ENCODE data around the gene NCF4. TPM values are rescaled to one million over a fixed set of nuclear protein-coding genes. Genes with fewer than 3 reads are reported as not detected.
A peak's percentile ranks its signal among the peaks of the same experiment; 100 is the strongest.

Gene NCF4
- total RNA-seq, 2 donors from 2014 or later, result 8.5 to 15.8 TPM

DNA sequence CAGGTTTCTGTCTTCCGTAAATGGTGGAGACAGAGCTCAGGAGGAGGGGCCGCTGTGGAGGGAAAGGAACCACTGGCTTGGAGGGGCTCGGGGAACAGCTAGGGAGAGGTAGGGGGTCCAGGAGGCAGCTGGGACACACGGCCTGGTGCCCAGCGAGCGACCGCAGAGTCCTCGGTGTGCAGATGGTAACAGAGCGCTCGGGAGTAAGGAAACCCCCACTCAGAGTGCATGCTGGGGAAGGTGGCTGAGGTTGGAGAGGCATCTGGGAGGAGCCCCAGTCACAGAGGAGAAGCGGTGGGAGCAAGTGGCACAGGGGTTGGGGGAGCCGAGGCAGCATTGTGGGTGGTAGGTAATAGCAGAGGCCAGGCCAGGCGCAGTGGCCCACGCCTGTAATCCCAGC, 10.8 kb upstream of the NCF4 start:
- no peak for DNase-seq
- H3K9me3 Mint-ChIP-seq, result peaks cover 1 to 3% of the 10 kb centered on the region in 2 donors
- peaks cover 7% of the 10 kb centered on the region for H3K4me1 Mint-ChIP-seq (ENCODE audit: low read depth)
- H3K36me3 Mint-ChIP-seq (ENCODE audit: insufficient read depth in 2 of 2), result peaks cover 1 to 2% of the 10 kb centered on the region in 2 donors
- peaks cover 16% of the 10 kb centered on the region for H3K27me3 Mint-ChIP-seq (ENCODE audit: low read depth)
- ATAC-seq (replicated peaks in 1 of 2), result no peak
- H3K27ac Mint-ChIP-seq, result no peak overlapping the region
- H3K4me3 Mint-ChIP-seq, result no peak overlapping the region

DNA sequence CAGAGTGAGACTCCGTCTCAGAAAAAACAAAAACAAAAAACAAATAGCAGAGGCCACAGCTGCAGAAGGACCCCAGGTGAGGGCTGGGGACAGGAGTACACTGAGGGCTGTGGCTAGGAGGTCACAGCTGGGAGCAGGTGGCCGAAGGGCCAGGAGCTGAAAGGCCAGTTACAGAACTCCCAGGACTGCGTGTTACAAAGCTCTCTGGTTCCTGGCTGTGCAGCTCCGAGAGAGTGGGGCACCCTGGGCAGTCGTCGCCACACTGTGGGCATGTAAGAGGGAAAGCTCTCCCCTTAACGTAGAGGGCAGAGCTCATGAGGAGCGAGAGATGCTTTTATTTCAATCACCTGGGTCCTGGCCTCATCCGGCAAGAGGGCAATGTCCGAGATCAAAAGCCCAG, 10.1 kb upstream of the NCF4 start:
- peaks cover 1 to 2% of the 10 kb centered on the region in 2 donors for H3K36me3 Mint-ChIP-seq (ENCODE audit: insufficient read depth in 2 of 2)
- H3K9me3 Mint-ChIP-seq, result peaks cover 1 to 3% of the 10 kb centered on the region in 2 donors
- H3K27ac Mint-ChIP-seq, result no peak overlapping the region
- ATAC-seq (replicated peaks in 1 of 2) (no peak), DNase-seq (no peak)
- H3K27me3 Mint-ChIP-seq (ENCODE audit: low read depth), result peaks cover 15% of the 10 kb centered on the region
- no peak overlapping the region for H3K4me3 Mint-ChIP-seq
- peaks cover 7% of the 10 kb centered on the region for H3K4me1 Mint-ChIP-seq (ENCODE audit: low read depth)

DNA sequence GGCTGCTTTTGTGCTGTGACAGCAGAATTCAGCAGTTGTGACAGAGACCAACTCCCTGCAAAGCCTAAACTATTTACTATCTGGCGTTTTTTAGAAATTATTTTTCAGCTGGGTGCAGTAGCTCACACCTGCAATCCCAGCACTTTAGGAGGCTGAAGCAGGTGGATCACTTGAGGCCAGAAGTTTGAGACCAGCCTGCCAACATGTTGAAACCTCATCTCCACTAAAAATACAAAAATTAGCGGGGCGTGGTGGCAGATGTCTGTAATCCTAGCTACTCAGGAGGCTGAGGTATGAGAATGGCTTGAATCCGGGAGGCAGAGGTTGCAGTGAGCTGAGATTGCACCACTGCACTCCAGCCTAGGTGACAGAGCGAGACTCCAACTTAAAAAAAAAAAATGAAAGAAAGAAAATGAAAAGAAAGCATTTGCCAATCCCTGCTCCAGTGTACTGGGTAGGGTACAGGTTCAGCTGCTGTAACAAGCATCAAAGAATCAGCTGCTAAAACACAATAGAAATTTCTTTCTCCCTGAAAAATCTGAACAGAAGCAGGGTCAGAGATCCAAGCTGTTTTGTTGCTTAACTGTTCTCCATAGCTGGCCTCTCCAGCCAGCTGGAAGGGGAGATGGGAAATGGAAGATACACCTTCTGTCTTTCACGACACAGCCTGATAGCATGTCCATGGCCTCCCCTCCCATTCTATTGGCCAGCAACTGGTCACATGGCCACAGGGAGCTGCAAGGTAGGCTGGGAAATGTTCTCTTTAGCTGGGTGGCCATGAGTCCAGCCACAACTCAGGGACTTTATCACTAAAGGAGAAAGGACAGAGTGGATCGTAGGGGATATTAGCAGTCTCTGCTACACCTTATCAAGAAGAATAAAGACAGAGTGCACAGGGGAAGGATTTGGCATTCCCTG, 8.5 kb upstream of the NCF4 start:
- H3K27me3 Mint-ChIP-seq (ENCODE audit: low read depth), result peaks cover 7% of the 10 kb centered on the region
- H3K36me3 Mint-ChIP-seq (ENCODE audit: insufficient read depth in 2 of 2), result peaks cover 1 to 2% of the 10 kb centered on the region in 2 donors
- no peak for DNase-seq
- peak overlapping the region; percentile 67 to 74 for H3K4me3 Mint-ChIP-seq
- ATAC-seq (replicated peaks in 1 of 2), result no peak
- H3K4me1 Mint-ChIP-seq (ENCODE audit: low read depth), result peaks cover 16% of the 10 kb centered on the region
- H3K9me3 Mint-ChIP-seq, result peaks cover 1 to 3% of the 10 kb centered on the region in 2 donors
- H3K27ac Mint-ChIP-seq, result no peak overlapping the region

DNA sequence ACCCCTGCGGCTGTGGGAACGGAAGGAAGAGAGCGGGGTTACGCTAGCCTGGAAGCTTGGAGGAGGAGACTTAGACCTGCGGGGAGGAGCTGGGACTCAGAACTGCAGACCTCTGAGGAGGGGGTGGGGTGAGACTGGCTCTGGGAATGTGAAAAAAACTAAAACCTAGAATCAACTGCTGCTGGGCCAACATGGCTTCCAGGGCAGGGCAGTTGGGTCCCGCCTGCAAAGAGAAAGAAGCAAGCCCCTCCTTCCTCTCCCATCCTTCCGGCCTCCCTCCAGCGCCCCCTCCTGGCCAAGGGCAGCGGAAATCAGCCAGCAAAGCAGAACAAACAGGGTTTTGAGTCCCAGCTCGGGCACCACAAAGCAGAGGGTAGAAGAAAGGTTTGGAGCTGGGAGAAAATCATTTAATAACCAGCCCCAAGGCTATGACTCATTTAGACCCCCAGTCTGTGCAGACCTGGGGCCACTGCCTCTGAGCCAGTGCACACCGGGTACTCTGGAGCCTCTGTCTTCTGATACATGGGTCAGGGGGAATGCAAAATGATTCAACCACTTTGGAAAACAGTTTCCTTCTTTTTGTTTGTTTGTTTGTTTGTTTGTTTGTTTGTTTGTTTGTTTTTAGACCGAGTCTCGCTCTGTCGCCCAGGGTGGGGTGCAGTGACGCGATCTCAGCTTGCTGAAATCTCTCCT, 7.3 kb upstream of the NCF4 start:
- H3K9me3 Mint-ChIP-seq, result peaks cover 1 to 3% of the 10 kb centered on the region in 2 donors
- peaks cover 7% of the 10 kb centered on the region for H3K27me3 Mint-ChIP-seq (ENCODE audit: low read depth)
- ATAC-seq (replicated peaks in 1 of 2) (peak; percentile 78 to 81), DNase-seq (peak; percentile 93 to 95)
- peaks cover 1 to 2% of the 10 kb centered on the region in 2 donors for H3K36me3 Mint-ChIP-seq (ENCODE audit: insufficient read depth in 2 of 2)
- H3K4me3 Mint-ChIP-seq, result peak overlapping the region; percentile 67 to 74
- H3K27ac Mint-ChIP-seq, result peak overlapping the region; percentile 68
- H3K4me1 Mint-ChIP-seq (ENCODE audit: low read depth), result peaks cover 21% of the 10 kb centered on the region

DNA sequence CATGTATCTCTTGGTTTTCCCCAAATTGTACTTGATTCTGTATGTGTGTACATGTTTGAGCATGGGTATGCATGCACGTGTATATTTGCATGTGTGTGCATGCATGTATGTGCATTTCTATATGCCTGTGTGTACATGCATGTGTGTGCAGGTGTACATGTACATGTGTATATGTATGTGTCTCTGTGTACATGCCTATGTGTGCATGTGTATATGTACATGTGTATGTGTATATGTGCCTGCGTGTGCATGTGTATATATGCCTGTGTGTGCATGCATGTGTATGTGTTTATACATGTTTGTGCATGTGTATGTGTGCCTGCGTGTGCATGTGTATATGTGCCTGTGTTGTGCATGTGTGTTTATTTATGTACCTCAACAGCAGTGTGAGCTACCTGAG, 5.3 kb upstream of the NCF4 start:
- Mint-ChIP-seq H3K9me3 (peaks cover 1 to 3% of the 10 kb centered on the region in 2 donors), H3K4me1 (ENCODE audit: low read depth) (peaks cover 31% of the 10 kb centered on the region), H3K27me3 (ENCODE audit: low read depth) (no peaks in the 10 kb centered on the region), H3K27ac (no peak overlapping the region), H3K36me3 (ENCODE audit: insufficient read depth in 2 of 2) (peaks cover 1 to 2% of the 10 kb centered on the region in 2 donors), H3K4me3 (no peak overlapping the region)
- DNase-seq (no peak), ATAC-seq (replicated peaks in 1 of 2) (no peak)

DNA sequence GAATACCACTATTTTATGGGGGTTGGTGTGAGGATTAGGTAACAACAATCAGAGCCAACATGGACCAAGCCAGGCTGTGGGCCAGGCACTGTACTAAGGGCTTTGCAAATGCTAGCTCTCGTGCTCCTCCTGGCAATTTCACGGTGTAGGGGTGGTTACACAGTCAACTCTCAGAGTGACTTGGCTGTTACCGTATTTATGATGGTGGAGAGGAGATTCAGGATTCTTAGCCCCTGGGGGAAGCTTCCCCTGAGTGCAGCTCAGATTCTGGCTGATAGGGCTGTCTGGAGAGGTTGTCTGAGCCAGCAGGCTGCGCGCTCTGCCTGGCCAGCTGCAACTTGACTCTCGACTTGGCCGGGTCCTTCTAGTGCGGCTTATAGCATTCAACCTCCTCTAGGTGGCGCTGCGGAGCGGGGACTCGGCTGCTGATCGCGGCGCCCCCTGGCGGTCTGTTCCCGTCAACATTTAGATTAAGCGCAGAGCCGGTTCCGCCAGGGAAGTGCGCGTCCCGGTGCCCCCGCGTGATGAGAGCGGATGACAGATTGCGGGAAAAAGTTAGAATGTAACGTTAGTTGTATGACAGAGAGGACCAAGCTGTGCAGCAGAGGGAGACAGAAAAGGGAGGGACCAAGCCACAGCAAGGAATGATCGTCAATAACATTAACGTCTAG, 4.5 kb upstream of the NCF4 start:
- Mint-ChIP-seq H3K4me1 (ENCODE audit: low read depth) (peaks cover 39% of the 10 kb centered on the region), H3K36me3 (ENCODE audit: insufficient read depth in 2 of 2) (peaks cover 0 to 2% of the 10 kb centered on the region in 2 donors), H3K27me3 (ENCODE audit: low read depth) (no peaks in the 10 kb centered on the region), H3K27ac (no peak overlapping the region), H3K4me3 (peak overlapping the region; percentile 33 to 57), H3K9me3 (peaks cover 1 to 3% of the 10 kb centered on the region in 2 donors)
- DNase-seq (peak; percentile 90 to 98), ATAC-seq (replicated peaks in 1 of 2) (peak; percentile 40 to 43)

DNA sequence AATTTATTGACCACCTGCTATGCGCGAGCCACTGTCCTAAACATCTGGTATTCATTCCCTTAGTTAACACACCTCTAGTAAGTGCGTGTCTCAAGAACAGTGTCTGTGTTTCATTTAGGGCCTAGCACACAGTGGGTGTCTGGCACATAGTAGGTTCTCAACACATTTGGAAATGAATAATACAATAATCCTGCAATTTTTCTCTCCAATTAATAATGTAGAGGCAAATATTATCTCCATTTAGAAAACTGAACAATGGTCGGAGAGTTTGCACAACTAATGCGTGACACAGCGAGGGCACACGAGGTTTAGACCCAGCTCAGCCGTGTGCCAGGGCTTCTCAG, 4.0 kb upstream of the NCF4 start:
- Mint-ChIP-seq H3K27ac (no peak overlapping the region), H3K36me3 (ENCODE audit: insufficient read depth in 2 of 2) (peaks cover 0 to 2% of the 10 kb centered on the region in 2 donors), H3K4me3 (peak overlapping the region in 1 of 2 donors; percentile 57), H3K4me1 (ENCODE audit: low read depth) (peaks cover 44% of the 10 kb centered on the region), H3K27me3 (ENCODE audit: low read depth) (no peaks in the 10 kb centered on the region), H3K9me3 (peaks cover 1 to 3% of the 10 kb centered on the region in 2 donors)
- DNase-seq, result no peak
- ATAC-seq (replicated peaks in 1 of 2), result no peak

DNA sequence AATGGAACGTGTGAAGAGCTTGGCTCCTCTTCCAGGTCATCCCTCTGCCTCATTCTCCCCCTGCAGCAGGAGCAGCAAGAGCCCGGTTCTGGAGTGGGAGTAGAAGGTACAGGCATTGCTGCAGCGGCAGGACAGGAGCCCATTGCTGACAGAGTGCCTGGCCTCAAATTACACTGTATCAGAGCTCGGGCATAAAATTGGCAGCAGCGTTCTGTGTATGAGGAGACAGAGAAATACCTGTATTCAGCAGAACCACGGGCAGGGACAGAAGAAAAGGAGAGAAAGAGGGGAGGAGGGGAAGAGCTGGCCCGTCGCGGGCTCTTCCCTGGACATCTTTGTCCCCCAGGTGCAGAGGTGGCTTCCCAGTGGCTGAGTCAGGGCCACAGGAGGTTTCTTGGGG, 2.6 kb upstream of the NCF4 start:
- Mint-ChIP-seq H3K36me3 (ENCODE audit: insufficient read depth in 2 of 2) (peaks cover 0 to under 1% of the 10 kb centered on the region in 2 donors), H3K9me3 (no peaks in the 10 kb centered on the region), H3K4me3 (no peak overlapping the region), H3K27me3 (ENCODE audit: low read depth) (no peaks in the 10 kb centered on the region), H3K4me1 (ENCODE audit: low read depth) (peaks cover 49% of the 10 kb centered on the region), H3K27ac (no peak overlapping the region)
- DNase-seq, result no peak
- no peak for ATAC-seq (replicated peaks in 1 of 2)

DNA sequence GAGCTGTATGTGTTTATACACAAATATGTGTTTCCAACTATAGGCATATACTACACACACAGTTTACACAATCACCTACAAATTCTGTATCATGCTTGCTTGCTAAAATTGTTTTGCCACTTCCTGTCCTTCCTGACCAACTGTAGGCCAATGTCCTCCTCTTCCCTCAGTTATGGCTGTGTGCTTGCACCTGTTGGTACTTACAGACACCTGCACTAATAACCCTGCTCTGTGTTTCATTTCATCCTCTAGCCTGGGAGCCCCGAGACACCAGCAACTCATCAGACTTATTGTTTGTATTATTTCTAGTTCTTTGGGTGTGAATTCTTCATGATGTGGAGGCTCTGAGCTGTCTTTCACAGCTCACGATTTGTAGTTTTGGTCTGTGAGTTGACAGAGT, 1.8 kb upstream of the NCF4 start:
- Mint-ChIP-seq H3K27ac (no peak overlapping the region), H3K9me3 (peaks cover 0 to under 1% of the 10 kb centered on the region in 2 donors)
- DNase-seq, result no peak

DNA sequence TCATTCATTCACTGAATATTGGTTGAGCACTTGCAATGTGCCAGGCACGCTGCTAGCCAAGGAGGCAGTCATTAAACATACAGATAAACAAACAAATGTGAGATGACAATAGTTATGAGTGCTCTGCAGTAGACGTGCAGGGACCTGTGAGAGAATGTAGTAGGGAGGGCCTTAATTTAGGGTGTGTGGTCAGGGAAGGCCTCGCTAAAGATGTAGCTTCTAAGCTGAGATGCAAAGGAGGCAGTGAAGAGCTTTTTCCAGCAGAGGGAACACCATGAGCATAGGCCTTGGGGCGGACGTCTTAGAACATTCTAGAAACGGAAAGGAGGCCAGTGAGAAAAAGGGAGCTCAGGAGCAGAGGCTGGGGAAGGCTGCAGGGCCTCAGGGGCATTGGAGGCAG, 789 bp upstream of the NCF4 start:
- peaks cover 0 to 2% of the 10 kb centered on the region in 2 donors for H3K36me3 Mint-ChIP-seq (ENCODE audit: insufficient read depth in 2 of 2)
- H3K9me3 Mint-ChIP-seq, result peaks cover 0 to 2% of the 10 kb centered on the region in 2 donors
- H3K27ac Mint-ChIP-seq, result peak overlapping the region; percentile 87
- H3K4me3 Mint-ChIP-seq, result peak overlapping the region; percentile 72 to 80
- H3K4me1 Mint-ChIP-seq (ENCODE audit: low read depth), result peaks cover 50% of the 10 kb centered on the region
- H3K27me3 Mint-ChIP-seq (ENCODE audit: low read depth), result no peaks in the 10 kb centered on the region
- DNase-seq (no peak), ATAC-seq (replicated peaks in 1 of 2) (no peak)

More for the DNA sequence above, 1.8 kb upstream of the NCF4 start:
- Mint-ChIP-seq H3K27me3 (ENCODE audit: low read depth) (no peaks in the 10 kb centered on the region), H3K4me3 (no peak overlapping the region), H3K36me3 (ENCODE audit: insufficient read depth in 2 of 2) (peaks cover 0 to under 1% of the 10 kb centered on the region in 2 donors), H3K4me1 (ENCODE audit: low read depth) (peaks cover 45% of the 10 kb centered on the region)
- no peak for ATAC-seq (replicated peaks in 1 of 2)

DNA sequence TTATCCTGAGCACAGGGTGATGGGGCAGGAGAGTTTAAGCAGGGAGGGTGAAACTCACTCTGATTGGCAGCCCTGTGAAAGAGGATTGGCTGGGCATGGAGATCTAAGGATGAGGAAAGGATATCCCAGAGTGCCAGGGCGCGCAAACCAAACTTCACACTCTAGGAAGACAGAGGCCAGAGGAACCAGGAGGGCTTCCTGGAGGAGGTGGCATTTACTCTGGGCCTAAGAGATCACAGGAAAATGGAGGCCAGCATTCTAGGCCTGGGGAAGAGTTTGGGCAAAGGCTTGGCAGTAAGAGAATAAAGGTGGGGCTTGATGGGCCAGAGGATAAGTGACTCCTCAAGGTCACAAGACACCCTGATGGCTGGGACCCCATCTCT, 377 bp upstream of the NCF4 start:
- no peak for ATAC-seq (replicated peaks in 1 of 2)
- Mint-ChIP-seq H3K4me3 (peak overlapping the region; percentile 72 to 80), H3K27me3 (ENCODE audit: low read depth) (no peaks in the 10 kb centered on the region), H3K9me3 (peaks cover 0 to 2% of the 10 kb centered on the region in 2 donors), H3K4me1 (ENCODE audit: low read depth) (peaks cover 54% of the 10 kb centered on the region), H3K27ac (peak overlapping the region; percentile 87), H3K36me3 (ENCODE audit: insufficient read depth in 2 of 2) (peaks cover 0 to 2% of the 10 kb centered on the region in 2 donors)
- no peak for DNase-seq

DNA sequence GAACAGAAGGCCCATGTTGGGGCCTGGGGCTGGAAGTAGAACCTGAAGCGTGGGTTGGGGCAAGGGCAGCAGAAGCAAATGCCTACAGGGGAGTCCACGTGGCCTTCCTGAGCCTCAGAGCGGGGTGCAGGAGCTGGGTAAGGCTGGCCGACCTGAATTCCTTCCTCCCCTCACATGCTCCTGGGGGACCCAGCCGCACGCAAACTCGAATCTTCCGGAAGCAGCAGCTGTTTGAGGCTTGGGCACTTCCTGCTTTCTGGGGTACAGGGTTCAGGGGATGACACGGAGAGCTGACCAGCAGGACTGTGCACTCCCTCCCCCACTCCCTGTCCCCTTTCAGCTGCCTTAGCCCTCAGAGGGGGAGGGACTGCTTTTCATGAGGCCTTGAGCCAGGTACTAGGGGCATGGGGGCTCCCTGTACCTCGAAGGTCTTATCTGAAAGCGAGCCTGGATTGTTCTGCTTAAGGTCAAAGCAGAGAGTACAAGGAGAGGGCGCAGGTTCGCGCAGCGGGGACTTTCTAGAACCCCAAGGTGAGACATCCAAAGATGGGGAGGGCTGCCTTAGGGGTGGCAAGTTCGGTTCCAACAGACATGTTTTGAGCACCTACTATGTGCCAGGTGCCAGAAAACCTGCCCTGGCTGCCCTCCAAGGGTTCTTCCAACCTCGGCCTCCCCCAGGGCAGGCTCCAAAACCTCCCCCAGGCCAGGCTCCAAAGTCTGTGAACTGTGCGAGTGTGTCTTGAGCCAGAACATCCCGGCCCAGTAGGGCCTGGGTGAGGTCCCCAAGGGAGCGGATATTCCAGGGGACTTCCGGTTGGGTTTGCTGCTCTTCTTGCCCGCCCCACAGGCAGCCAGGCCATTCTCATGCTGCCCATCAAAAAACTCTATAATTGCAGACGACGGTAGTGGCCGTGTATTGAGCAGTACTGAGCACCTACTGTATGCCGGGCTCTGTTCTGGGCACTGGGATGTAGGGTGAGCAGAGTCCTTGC, 1.7 kb downstream of the NCF4 start:
- Mint-ChIP-seq H3K9me3 (peaks cover 0 to 2% of the 10 kb centered on the region in 2 donors), H3K4me3 (peak overlapping the region in 1 of 2 donors; percentile 72), H3K36me3 (ENCODE audit: insufficient read depth in 2 of 2) (peaks cover 0 to 2% of the 10 kb centered on the region in 2 donors), H3K27me3 (ENCODE audit: low read depth) (no peaks in the 10 kb centered on the region), H3K27ac (no peak overlapping the region), H3K4me1 (ENCODE audit: low read depth) (peaks cover 51% of the 10 kb centered on the region)
- ATAC-seq (replicated peaks in 1 of 2), result no peak
- DNase-seq, result no peak

Measured in activated T-cell treated with anti-CD3 and anti-CD28 coated beads, Interleukin-2, amount 50 U/mL, for 72 hours (primary cell).